Central memory CD8-positive, alpha-beta T cell (primary cell): ENCODE measurements around the gene TLN1.

Experiments
- ATAC-seq: fragments of 150-1000 bp; cut with Tn5 transposase; replicated peaks from 2 replicates; pipeline ENCODE4 v1.10.0; 2022; ENCODE audit warnings: mild to moderate bottlenecking, moderate FRiP score, moderate number of reproducible peaks; ENCODE audit not compliant: poor library complexity, severe bottlenecking; ENCODE audit errors: extremely low read depth
- DNase-seq, 2 donors: peaks; one replicate each; pipeline ENCODE4 v3.0.0; 2021; ENCODE audit warnings: low spot score in 2 of 2
- H3K27ac Mint-ChIP-seq: one replicate; pipeline ENCODE4 v1.8.0; 2022; ENCODE audit warnings: low read depth, mild to moderate bottlenecking, moderate library complexity, mixed read lengths
- H3K27me3 Mint-ChIP-seq: one replicate; pipeline ENCODE4 v1.8.0; 2022; ENCODE audit warnings: mixed read lengths
- H3K36me3 Mint-ChIP-seq: one replicate; pipeline ENCODE4 v1.8.0; 2022; ENCODE audit warnings: mild to moderate bottlenecking, moderate library complexity, mixed read lengths; ENCODE audit not compliant: insufficient read depth
- H3K4me1 Mint-ChIP-seq: one replicate; pipeline ENCODE4 v1.8.0; 2022; ENCODE audit warnings: mixed read lengths
- H3K4me3 Mint-ChIP-seq: one replicate; pipeline ENCODE4 v1.8.0; 2022; ENCODE audit warnings: mild to moderate bottlenecking, moderate library complexity, mixed read lengths
- H3K9me3 Mint-ChIP-seq: one replicate; pipeline ENCODE4 v1.8.0; 2022; ENCODE audit warnings: mixed read lengths

The TLN1 gene

DNA sequence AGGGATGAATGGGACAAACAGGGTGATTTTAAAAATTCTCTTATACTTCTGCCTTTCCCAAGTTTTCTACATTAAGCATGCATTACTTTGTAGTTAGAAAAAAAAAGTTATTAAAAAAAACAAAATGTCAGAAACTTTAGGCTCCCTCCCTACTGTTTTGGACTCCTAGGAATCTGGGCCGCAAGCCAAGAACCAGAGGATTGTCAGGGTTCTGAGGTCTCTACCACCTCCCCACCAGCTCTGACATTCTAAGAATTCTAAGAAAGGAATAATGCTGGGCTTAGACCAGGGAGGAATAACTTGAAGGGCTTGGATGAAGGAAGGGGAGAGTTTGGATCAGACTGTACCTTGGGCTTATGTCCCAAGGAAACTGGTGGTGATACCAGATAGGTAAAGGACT is 66.0 kb downstream of the TLN1 start:
- H3K27me3 Mint-ChIP-seq, result no peaks in the 10 kb centered on the region
- DNase-seq, result no peak
- H3K27ac Mint-ChIP-seq, result no peak overlapping the region
- no peaks in the 10 kb centered on the region for H3K9me3 Mint-ChIP-seq
- peak overlapping the region; percentile 82 for H3K4me3 Mint-ChIP-seq
- H3K4me1 Mint-ChIP-seq, result peaks cover 48% of the 10 kb centered on the region
- no peak for ATAC-seq
- peaks cover 6% of the 10 kb centered on the region for H3K36me3 Mint-ChIP-seq

DNA sequence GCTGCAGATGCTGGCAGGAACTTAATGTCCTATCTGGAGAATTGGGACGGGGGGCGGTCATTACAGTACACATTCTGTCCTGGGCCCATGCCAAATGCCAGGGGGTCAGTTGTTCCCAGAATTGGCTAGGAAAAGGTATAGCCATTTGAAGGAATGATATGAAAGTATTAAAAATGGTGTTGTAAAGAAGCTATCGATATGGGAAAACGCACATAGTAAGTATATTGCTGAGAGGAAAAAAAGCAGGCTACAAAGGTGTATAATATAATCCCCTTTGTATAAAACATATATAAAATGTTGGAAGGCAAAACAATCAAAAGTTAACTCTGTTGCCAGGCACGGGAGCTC is 66.5 kb downstream of the TLN1 start:
- no peak overlapping the region for H3K27ac Mint-ChIP-seq
- peaks cover 9% of the 10 kb centered on the region for H3K36me3 Mint-ChIP-seq
- peak overlapping the region; percentile 82 for H3K4me3 Mint-ChIP-seq
- peaks cover 53% of the 10 kb centered on the region for H3K4me1 Mint-ChIP-seq
- ATAC-seq, result no peak
- no peak for DNase-seq
- H3K27me3 Mint-ChIP-seq, result no peaks in the 10 kb centered on the region
- no peaks in the 10 kb centered on the region for H3K9me3 Mint-ChIP-seq

DNA sequence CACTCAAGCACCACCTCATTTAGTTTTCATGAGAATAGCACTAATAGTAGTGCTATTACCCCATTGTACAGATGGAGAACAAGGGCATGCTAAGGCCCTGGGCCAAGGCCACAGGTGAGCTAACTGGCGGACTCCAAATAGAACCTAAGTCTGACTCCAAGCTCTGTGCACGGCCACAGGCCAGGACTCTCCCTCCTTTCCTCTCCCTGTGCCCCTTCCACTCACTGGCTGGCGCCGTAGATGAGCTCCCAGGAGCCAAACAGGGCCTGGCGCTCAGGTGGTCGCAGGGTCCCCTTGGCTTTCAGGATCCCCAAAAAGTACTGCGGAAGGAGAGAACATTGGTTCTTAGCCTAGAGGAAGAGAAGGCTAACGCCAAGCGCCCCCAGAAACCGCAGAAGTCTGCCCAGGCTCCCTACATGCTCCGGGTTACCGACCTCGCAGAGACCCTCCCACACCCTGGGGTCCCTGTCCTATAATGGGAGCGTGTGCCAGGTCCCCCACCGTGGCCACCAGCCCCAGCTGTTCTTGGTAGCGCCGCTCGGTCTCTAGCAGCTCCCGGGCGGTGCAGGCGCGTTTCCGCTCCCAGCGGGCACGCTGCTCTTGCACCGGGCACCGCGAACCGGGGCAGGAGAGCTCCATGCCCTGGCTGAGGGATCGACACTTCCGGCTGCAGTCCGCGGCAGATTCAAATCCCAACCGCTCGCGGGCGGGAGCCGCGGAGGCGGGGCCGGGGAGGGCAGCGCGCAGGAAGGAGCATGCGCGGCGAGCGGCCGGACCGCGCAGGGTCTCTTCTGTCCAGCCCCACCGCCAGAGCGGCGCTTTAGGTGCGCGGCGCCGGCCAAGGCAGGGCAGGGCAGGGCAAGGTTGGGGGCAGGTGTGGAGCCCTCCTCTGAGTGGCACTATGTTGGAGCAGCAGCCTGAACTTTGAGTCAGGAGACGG is 67.2 kb downstream of the TLN1 start, which contains the start of gene ARHGEF39:
ARHGEF39 (minus strand) TSS at position 665 of the 940 bp plus-strand sequence; CDS start at position 639, 26 bp downstream.
- Mint-ChIP-seq H3K4me1 (peaks cover 58% of the 10 kb centered on the region), H3K27ac (peak within 1 kb of the TSS; percentile 52), H3K36me3 (peaks cover 12% of the 10 kb centered on the region), H3K9me3 (no peaks in the 10 kb centered on the region), H3K27me3 (no peaks in the 10 kb centered on the region), H3K4me3 (peak within 1 kb of the TSS; percentile 82)
- DNase-seq (peak in 1 of 2 donors; percentile 37), ATAC-seq (peak; percentile 59)

DNA sequence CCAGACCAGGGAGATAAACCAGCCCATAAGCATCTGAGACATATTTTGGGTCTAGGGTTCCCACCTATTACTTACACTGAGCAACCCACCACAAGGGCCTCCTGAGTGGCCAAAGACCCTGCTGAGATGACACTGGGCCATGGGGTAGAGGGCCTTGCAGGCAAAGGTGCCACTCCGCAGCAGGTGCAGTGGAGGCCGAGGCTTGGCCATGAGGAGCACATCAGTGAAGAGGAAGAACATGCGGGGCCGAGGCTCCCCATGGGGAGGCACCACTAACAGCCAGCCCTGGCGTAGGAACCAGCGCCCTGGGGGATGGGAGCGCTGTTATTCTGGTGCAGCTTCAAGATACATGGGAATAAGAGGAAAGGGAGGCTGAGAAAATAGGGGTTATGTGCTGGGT is 69.6 kb downstream of the TLN1 start:
- DNase-seq (no peak), ATAC-seq (no peak)
- H3K27ac Mint-ChIP-seq, result peak overlapping the region; percentile 50
- peaks cover 77% of the 10 kb centered on the region for H3K4me1 Mint-ChIP-seq
- H3K36me3 Mint-ChIP-seq, result peaks cover 34% of the 10 kb centered on the region
- no peak overlapping the region for H3K4me3 Mint-ChIP-seq
- H3K9me3 Mint-ChIP-seq, result no peaks in the 10 kb centered on the region
- no peaks in the 10 kb centered on the region for H3K27me3 Mint-ChIP-seq

DNA sequence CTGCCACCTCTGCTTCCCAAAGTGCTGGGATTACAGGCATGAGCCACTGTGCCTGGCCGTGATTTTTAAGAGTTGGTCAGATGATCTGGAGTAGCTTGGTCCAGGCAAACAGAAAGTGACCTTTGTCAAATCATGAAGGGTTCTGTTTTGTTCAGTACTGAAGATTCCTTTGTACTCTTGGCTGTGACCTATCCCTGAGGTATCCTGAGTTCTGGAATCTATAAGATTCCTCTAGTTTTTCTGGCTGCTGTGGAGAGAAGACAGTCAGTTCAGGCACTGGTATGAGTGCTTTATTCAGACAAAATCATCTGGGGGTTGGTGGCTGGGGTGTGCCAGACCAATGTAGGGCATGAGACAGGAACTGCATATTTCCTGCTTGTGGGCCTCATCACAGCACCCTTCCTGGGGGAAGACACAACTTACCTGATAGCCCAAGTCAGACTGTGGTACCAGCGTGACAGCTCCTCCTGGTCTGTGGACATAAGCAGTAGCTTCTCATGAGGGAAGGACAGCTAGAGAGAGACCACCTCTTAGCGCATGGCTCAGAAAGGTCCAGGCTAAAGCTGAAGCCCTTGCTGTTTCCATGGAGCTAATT is 70.1 kb downstream of the TLN1 start:
- peak; percentile 11 for ATAC-seq

DNA sequence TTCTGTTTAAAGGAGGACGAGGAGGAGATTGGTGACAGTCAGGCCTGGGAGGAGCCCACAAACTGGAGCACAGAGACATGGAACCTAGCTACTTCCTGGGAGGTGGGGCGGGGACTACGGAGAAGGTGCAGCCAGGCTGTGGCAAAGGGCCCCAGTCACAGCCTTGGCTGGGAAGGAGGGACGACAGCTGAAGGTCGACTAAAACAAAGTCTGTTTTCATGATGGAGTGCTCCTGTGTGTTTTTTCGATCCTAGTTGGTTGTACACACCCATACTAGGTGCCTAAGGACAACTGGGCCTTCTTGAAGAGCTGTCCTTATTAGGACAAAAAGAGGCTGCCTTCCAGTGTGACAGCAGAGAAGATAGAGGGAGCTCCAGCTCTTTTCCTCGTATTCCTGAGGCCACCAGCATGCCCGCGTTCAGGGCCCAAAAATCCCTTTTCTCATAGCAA is 71.0 kb downstream of the TLN1 start:
- peak overlapping the region; percentile 20 for H3K4me3 Mint-ChIP-seq
- DNase-seq (no peak), ATAC-seq (no peak)
- peaks cover 44% of the 10 kb centered on the region for H3K36me3 Mint-ChIP-seq
- H3K4me1 Mint-ChIP-seq, result peaks cover 85% of the 10 kb centered on the region
- H3K9me3 Mint-ChIP-seq, result no peaks in the 10 kb centered on the region
- H3K27me3 Mint-ChIP-seq, result no peaks in the 10 kb centered on the region
- H3K27ac Mint-ChIP-seq, result peak overlapping the region; percentile 50

More for the DNA sequence above, 70.1 kb downstream of the TLN1 start:
- Mint-ChIP-seq H3K27ac (peak overlapping the region; percentile 50), H3K36me3 (peaks cover 40% of the 10 kb centered on the region), H3K4me3 (peak overlapping the region; percentile 57), H3K9me3 (no peaks in the 10 kb centered on the region), H3K27me3 (no peaks in the 10 kb centered on the region), H3K4me1 (peaks cover 83% of the 10 kb centered on the region)
- peak in 1 of 2 donors; percentile 29 for DNase-seq

DNA sequence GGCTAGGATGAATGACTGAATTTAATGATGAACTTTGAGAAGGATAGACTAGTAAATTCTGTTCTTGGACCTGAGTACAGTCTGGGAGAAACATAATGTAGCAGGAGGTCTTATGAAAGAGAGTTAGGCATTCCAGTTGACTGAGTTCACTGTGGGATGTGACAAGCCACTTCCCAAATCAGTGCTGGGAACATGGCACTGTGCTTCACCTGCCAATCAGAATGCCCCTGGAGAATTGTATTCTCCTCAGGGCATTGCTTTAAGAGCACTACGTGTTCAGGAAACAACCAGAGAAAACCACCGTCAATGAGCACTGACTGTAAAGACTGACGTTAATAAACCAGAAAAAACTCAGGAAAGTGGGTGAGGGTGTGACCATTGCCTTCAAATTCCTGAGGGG is 72.7 kb downstream of the TLN1 start:
- Mint-ChIP-seq H3K4me1 (peaks cover 72% of the 10 kb centered on the region), H3K9me3 (no peaks in the 10 kb centered on the region), H3K27ac (peak overlapping the region; percentile 100), H3K36me3 (peaks cover 44% of the 10 kb centered on the region), H3K4me3 (peak overlapping the region; percentile 91), H3K27me3 (no peaks in the 10 kb centered on the region)
- ATAC-seq (no peak), DNase-seq (no peak)

DNA sequence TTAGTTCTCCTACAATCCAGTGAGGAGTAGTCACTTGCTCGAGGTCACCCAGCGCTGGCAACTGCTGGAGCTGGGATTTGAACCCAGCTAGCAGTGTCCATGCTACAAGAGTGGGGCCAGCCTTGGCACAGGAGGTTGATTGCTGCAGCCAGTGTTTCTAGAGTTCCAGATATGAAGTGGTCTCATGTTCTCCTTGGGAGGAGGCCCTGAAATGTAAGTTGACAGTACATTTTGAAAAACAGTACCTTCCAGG is 73.1 kb downstream of the TLN1 start:
- H3K4me1 Mint-ChIP-seq, result peaks cover 68% of the 10 kb centered on the region
- peak overlapping the region; percentile 91 for H3K4me3 Mint-ChIP-seq
- no peaks in the 10 kb centered on the region for H3K27me3 Mint-ChIP-seq
- H3K27ac Mint-ChIP-seq, result peak overlapping the region; percentile 100
- H3K9me3 Mint-ChIP-seq, result no peaks in the 10 kb centered on the region
- no peak for ATAC-seq
- DNase-seq, result no peak
- H3K36me3 Mint-ChIP-seq, result peaks cover 44% of the 10 kb centered on the region

DNA sequence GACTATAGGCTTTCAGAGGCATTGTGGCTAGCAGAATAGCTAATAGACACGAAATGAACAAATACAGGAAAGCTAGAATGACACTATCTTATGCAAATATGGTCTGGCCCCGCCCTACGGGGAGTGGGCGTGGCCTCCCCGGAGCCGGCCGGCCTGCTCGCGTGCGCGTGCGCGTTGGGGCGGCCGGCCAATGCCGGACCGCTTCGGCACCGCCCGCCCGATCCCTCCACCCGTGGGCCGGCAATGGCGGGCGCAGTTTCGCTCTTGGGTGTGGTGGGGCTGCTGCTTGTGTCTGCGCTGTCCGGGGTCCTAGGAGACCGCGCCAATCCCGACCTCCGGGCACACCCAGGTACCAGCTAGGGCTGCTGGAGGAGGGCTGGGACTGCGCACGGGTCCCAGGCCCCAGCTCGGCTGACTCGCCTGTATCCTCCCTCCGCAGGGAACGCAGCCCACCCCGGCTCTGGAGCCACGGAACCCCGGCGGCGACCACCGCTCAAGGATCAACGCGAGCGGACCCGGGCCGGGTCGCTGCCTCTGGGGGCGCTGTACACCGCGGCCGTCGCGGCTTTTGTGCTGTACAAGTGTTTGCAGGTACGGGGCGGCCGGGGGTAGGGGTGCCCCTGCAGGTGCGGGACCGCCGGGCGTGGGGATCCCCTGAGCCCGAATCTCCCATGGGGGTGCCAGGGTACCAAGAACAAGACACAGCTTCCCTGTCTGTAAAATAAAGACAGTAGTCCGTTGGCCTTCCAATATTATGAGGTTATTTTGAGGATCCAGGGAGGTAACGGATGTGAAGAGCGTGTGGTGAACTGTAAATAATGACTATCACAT is 73.6 kb downstream of the TLN1 start, which contains the start of gene CCDC107:
CCDC107 (plus strand) TSS at position 156 of the 831 bp plus-strand sequence; CDS start at position 244, 88 bp downstream.
- H3K27ac Mint-ChIP-seq, result peak within 1 kb of the TSS; percentile 100
- DNase-seq (peak; percentile 75 to 81), ATAC-seq (peak; percentile 53)
- H3K4me3 Mint-ChIP-seq, result peak within 1 kb of the TSS; percentile 91
- no peaks in the 10 kb centered on the region for H3K27me3 Mint-ChIP-seq
- H3K9me3 Mint-ChIP-seq, result no peaks in the 10 kb centered on the region
- H3K4me1 Mint-ChIP-seq, result peaks cover 66% of the 10 kb centered on the region
- peaks cover 44% of the 10 kb centered on the region for H3K36me3 Mint-ChIP-seq

DNA sequence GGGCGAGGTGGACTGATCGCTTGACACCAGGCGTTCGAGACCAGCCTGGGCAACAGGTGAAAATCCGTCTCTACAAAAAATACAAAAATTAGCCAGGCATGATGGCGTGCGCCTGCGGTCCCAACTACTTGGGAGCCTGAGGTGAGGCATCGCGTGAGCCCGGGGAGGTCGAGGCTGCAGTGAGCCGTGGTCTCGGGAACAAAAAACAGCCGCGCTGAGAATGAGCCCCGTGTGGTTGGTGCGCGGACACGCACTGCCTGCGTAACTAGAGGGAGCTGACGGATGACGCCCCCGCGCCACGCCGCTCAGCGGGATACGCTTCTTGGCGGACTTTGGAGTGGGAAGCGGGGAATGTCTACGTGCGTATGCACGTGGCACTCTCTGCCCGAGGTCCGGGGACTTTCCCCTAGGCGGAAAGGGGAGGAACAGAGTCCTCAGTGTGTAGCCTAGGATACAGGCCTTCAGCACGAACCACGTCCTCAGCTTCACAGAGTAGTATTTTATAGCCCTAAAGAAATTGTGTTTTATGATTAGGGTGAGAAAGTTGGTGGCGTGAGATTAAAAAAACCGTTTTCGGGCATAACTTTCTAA is 74.4 kb downstream of the TLN1 start, which contains the start of gene RMRP:
RMRP (minus strand) TSS at position 474 of the 591 bp plus-strand sequence.
- peak; percentile 73 to 83 for DNase-seq
- Mint-ChIP-seq H3K27ac (peak within 1 kb of the TSS; percentile 100), H3K27me3 (no peaks in the 10 kb centered on the region), H3K4me3 (peak within 1 kb of the TSS; percentile 91), H3K4me1 (peaks cover 59% of the 10 kb centered on the region), H3K9me3 (no peaks in the 10 kb centered on the region), H3K36me3 (peaks cover 44% of the 10 kb centered on the region)
- peak; percentile 87 for ATAC-seq

DNA sequence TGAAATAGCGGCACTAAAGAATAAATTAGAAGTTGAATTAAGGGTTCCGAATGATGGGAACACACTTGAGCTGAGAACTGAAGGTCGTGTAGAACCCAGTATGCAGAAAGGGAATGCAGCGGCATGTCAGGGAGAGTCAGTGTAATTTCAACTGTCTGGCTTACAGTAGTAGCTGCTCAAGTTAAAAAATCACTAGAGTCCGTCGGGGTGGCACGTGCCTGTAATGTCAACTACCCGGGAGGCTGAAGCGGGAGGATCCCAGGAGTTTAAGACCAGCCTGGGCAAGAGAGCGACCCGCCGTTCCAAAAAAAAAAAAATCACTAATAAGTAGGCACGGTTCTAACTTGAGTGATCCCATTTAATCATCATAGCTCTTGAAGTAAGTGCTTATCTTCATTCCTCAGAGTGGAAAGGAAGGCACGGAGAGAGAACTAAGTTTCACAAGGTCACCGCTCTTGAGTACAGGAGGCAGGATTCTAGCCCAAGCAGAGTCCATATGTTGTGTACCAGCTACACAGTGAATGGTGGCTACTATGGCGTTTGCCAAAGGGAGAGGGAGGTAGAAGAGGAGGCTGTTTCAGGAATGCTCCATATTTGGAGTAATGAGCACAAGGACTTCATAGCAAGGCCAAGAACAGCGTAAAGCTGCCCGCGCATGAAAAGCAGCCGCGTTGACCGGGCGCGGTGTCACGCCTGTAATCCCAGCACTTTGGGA is 75.0 kb downstream of the TLN1 start:
- ATAC-seq (no peak), DNase-seq (no peak)
- Mint-ChIP-seq H3K27me3 (no peaks in the 10 kb centered on the region), H3K27ac (peak overlapping the region; percentile 100), H3K4me3 (peak overlapping the region; percentile 91), H3K9me3 (no peaks in the 10 kb centered on the region), H3K4me1 (peaks cover 52% of the 10 kb centered on the region), H3K36me3 (peaks cover 44% of the 10 kb centered on the region)
